Measurements from ENCODE around the gene COL26A1. TPM values are rescaled to one million over a fixed set of nuclear protein-coding genes. Genes with fewer than 3 reads are reported as not detected.

Gene COL26A1
- total and polyA plus RNA-seq, 8 donors: 0.20 to 0.55 (median 0.31) TPM; not detected in 5

DNA sequence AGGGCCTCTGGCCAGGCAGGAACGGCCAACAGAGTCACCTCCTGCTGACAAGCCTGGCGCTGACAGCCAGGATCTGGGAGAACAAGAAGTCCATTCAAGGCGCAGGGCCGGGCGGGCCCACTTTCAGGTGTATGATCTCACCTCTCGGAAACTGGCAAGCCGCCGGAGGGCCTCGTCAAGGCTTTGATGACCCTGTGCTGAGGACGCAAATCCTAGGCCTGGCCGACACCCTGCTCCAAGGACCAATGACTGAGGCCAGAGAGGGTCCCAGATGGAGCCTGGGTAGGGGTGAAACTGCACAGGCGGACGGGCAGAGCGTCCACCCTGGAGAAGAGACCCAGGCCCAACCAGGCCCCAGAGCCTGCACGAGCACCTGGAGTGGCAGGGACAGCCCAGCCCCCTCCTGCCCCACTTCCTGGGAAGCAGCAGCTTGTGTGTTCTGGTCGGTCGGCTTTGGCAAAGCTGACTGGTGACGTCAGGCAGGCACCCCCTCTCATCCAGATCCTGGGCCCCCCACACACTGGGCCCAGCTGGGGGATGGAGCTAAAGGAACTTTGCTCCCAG is 235.8 kb downstream of the COL26A1 start:
- H3K27me3 ChIP-seq: peaks cover 0 to 18% (median 0%) of the 10 kb centered on the region in 3 donors
- no peak overlapping the region for H3K4me3 ChIP-seq
- intact Hi-C loops (cut with DNase I; ENCODE audit: low total_unique reads): no loop called here
- TF ChIP-seq CTCF (IDR thresholded peaks at IDR 0.05): no peak
- TF ChIP-seq POLR2A (IDR thresholded peaks at IDR 0.05): no peak
- no peak for TF ChIP-seq EP300 (IDR thresholded peaks at IDR 0.05)
- peak in 2 of 3 donors; percentile 34 to 42 for TF ChIP-seq POLR2AphosphoS5 (IDR thresholded peaks at IDR 0.05)
- H3K27ac ChIP-seq: peak overlapping the region; percentile 30 to 62 (median 53)
- H3K36me3 ChIP-seq: no peaks in the 10 kb centered on the region
- DNase-seq: peak; percentile 94 to 95
- H3K9me3 ChIP-seq: no peaks in the 10 kb centered on the region
- 37 to 61% (median 40%) methylated on average over 2 to 18 of the region's 18 CpGs for WGBS, 5 donors
- H3K4me1 ChIP-seq: peaks cover 0 to 27% (median 21%) of the 10 kb centered on the region in 4 donors

- H3K27ac ChIP-seq: peak overlapping the region; percentile 30 to 62 (median 53)
- H3K4me3 ChIP-seq: no peak overlapping the region
- H3K4me1 ChIP-seq: peaks cover 0 to 27% (median 21%) of the 10 kb centered on the region in 4 donors
- TF ChIP-seq EP300 (IDR thresholded peaks at IDR 0.05) (no peak), POLR2A (IDR thresholded peaks at IDR 0.05) (no peak), POLR2AphosphoS5 (IDR thresholded peaks at IDR 0.05) (no peak), CTCF (IDR thresholded peaks at IDR 0.05) (no peak)
- H3K9me3 ChIP-seq: no peaks in the 10 kb centered on the region
- DNase-seq: no peak
- intact Hi-C loops (cut with DNase I; ENCODE audit: low total_unique reads): no loop called here
- peaks cover 0 to 18% (median 0%) of the 10 kb centered on the region in 3 donors for H3K27me3 ChIP-seq
- H3K36me3 ChIP-seq: no peaks in the 10 kb centered on the region
- WGBS, 5 donors: 76 to 85% (median 79%) methylated on average over 15 to 16 of the region's 16 CpGs
Observed at GRCh38 chr7:101598986-101599771, 236.5 kb downstream of the COL26A1 start.

GRCh38 chr7:101599787-101600186 is 237.1 kb downstream of the COL26A1 start:
- no peak overlapping the region for H3K4me3 ChIP-seq
- peaks cover 0 to 27% (median 21%) of the 10 kb centered on the region in 4 donors for H3K4me1 ChIP-seq
- H3K9me3 ChIP-seq: no peaks in the 10 kb centered on the region
- no peak overlapping the region for H3K27ac ChIP-seq
- TF ChIP-seq CTCF (IDR thresholded peaks at IDR 0.05): no peak
- TF ChIP-seq POLR2A (IDR thresholded peaks at IDR 0.05): no peak
- TF ChIP-seq POLR2AphosphoS5 (IDR thresholded peaks at IDR 0.05): no peak
- no peak for TF ChIP-seq EP300 (IDR thresholded peaks at IDR 0.05)
- H3K27me3 ChIP-seq: peaks cover 0 to 18% (median 0%) of the 10 kb centered on the region in 3 donors
- no peak for DNase-seq
- H3K36me3 ChIP-seq: no peaks in the 10 kb centered on the region
- intact Hi-C loops (cut with DNase I; ENCODE audit: low total_unique reads): loop anchor here (5.0 kb wide), 1 partner anchor 648 kb away; no protein-coding TSS in a partner anchor
- 85 to 93% (median 87%) methylated on average over 3 of the region's 3 CpGs for WGBS, 5 donors

DNA sequence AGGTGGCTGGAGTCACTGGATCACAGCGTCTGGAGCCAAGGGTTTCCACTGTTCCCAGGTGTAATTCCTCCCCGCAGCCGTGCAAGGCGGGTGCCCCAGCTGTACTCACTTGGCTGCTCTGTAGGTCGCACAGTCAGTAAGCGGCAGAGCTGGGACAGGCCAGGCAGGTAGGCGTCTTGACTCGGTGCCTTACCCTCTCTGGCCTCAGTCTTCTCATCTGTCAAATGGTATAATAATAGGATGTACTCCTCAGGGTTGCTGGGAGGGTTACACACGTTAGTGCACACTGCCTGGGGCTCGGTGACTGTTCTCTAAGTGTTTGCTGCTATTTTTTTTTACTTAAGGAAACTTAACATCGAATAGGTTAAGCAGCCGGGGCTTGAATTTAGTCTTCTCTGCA is 239.4 kb downstream of the COL26A1 start:
- 54 to 61% (median 60%) methylated on average over 6 to 12 of the region's 12 CpGs for WGBS, 5 donors
- TF ChIP-seq EP300 (IDR thresholded peaks at IDR 0.05) (no peak), POLR2A (IDR thresholded peaks at IDR 0.05) (no peak), POLR2AphosphoS5 (IDR thresholded peaks at IDR 0.05) (no peak), CTCF (IDR thresholded peaks at IDR 0.05) (no peak)

More for the DNA sequence above, 239.4 kb downstream of the COL26A1 start:
- Histone ChIP-seq H3K27me3 (peaks cover 0 to 18% (median 0%) of the 10 kb centered on the region in 3 donors), H3K4me3 (no peak overlapping the region), H3K36me3 (no peaks in the 10 kb centered on the region), H3K9me3 (no peaks in the 10 kb centered on the region), H3K4me1 (peaks cover 0 to 27% (median 21%) of the 10 kb centered on the region in 4 donors), H3K27ac (no peak overlapping the region)
- no peak for DNase-seq
- intact Hi-C loops (cut with DNase I; ENCODE audit: low total_unique reads): loop anchor here (5.0 kb wide), 1 partner anchor 645 kb away; no protein-coding TSS in a partner anchor

Data from stomach (tissue), 9 donors.